NB4 (cell line): ENCODE results near the gene FRK.
A peak's percentile ranks its signal among the peaks of the same experiment; 100 is the strongest.

ENCODE experiments used
- DNase-seq: peaks from one replicate; pipeline ENCODE4 v3.0.0; 2010; ENCODE audit warnings: low read depth
- H3K4me3 ChIP-seq: one replicate; pipeline ENCODE4 v1.5.1; 2011; ENCODE audit warnings: mild to moderate bottlenecking, low read depth, low read length, moderate library complexity
- MYC ChIP-seq: IDR thresholded peaks from 2 replicates; pipeline ENCODE4 v1.6.1; 2011; ENCODE audit warnings: low read depth, low read length
- POLR2A ChIP-seq: IDR thresholded peaks from 2 replicates; pipeline ENCODE4 v1.6.1; 2011; ENCODE audit warnings: mild to moderate bottlenecking; ENCODE audit not compliant: insufficient read length; ENCODE audit errors: extremely low read depth
- TF ChIP-seq, protein P1 (sequence below): IDR thresholded peaks from one replicate; pipeline ENCODE4 v1.5.1; 2012; ENCODE audit warnings: low read depth, low read length
- TF ChIP-seq, protein P2 (sequence below): IDR thresholded peaks from 2 replicates; pipeline ENCODE4 v1.6.1; 2011; ENCODE audit warnings: low read depth, low read length

Gene FRK

DNA sequence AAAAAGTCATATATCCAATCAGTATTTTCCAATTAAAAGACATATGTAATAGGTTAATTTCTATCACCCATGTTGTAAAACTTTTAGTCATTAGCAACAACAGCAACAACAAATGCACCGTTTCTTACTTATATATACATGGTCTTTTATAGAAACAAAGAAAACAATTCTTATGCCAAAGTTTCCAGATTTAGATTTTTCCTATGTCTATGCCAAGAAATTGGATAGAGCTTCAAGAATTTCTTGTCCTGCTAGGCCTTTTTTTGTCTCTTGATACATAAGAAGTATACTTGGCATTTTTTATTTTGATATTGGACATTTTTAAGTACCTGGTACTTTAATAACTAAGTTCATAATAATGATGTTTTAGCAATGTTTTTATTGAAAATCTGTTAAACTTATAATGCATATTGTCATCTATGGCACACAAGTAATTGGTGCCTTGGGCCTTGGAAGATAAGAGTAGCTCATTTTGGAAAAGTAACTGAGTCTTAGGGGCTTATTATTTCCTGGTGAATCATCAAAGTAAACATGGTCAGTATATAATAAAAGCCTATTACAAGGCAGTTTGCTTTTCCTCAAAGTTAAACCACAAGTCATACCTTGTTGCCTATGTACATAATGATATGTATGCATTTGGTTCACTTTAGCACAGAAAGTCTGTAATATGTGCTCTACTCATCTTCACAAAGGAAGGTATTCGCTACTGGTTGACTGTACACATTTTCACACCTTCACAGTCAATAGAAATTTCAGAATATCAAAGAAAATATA is 10.1 kb upstream of the FRK start:
- DNase-seq = no peak
- TF ChIP-seq MYC (no peak), POLR2A (no peak)
- TF ChIP-seq, protein P1, sequence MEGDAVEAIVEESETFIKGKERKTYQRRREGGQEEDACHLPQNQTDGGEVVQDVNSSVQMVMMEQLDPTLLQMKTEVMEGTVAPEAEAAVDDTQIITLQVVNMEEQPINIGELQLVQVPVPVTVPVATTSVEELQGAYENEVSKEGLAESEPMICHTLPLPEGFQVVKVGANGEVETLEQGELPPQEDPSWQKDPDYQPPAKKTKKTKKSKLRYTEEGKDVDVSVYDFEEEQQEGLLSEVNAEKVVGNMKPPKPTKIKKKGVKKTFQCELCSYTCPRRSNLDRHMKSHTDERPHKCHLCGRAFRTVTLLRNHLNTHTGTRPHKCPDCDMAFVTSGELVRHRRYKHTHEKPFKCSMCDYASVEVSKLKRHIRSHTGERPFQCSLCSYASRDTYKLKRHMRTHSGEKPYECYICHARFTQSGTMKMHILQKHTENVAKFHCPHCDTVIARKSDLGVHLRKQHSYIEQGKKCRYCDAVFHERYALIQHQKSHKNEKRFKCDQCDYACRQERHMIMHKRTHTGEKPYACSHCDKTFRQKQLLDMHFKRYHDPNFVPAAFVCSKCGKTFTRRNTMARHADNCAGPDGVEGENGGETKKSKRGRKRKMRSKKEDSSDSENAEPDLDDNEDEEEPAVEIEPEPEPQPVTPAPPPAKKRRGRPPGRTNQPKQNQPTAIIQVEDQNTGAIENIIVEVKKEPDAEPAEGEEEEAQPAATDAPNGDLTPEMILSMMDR = no peak
- TF ChIP-seq, protein P2, sequence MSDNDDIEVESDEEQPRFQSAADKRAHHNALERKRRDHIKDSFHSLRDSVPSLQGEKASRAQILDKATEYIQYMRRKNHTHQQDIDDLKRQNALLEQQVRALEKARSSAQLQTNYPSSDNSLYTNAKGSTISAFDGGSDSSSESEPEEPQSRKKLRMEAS = no peak
- no peak overlapping the region for H3K4me3 ChIP-seq

DNA sequence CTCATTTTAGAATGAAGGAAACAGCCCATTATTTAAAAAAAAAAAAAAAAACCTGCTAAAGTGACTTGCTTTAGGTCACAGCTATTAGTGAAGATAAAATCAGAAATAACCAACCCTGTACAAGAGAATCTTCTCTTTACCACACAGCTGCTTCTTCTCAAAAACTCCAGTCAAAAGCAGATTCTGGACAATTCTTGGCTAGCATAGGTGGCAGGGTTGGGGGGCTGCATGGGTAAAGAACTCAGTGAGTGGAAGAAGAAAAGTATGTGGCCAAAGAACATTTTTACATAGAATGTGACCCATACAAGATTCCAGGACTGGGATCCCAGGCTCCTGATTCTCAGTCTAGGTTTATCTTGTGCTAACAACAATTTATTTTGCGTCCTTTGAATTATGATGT is 9.4 kb upstream of the FRK start:
- no peak for DNase-seq
- TF ChIP-seq MYC (no peak), POLR2A (no peak)
- TF ChIP-seq, protein P2 = no peak
- TF ChIP-seq, protein P1 = no peak
- no peak overlapping the region for H3K4me3 ChIP-seq

DNA sequence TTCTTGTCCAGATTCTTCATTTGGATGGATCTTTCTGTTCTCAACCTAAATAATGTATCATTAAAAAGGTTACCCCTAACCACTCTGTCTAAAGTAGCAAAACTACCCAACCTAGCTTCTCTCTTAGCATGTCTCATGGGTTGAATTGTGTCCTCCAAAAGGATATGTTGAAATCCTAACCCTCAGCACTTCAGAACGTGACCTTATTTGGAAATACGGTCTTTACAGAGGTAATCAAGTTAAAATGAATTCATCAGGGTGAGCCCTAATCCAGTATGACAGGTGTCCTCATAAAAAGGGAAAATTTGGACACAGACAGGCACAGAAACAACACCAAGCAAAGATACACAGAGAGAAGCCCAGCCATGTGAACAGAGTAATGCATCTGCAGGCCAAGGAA is 6.1 kb upstream of the FRK start:
- TF ChIP-seq, protein P1 = no peak
- H3K4me3 ChIP-seq = no peak overlapping the region
- no peak for DNase-seq

DNA sequence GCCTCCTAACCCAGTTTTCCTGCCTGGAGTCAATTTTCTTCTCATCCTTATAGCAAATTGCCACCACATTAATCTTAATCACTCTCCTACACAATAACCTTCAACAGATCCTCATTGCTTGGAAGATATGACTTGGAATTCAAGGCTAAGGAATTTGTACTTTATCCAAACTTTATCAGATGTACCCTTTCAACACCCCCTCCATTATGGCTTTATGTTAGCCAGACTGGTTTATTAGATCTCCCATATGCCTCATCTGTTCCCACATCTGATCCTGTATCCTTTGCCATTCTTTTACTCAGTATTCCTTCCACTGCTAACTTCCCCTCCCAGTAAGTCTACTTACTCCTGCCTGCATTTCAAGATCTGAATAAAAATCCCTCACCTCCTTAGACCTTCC is 4.0 kb upstream of the FRK start:
- DNase-seq = no peak
- TF ChIP-seq MYC (no peak), POLR2A (no peak)
- TF ChIP-seq, protein P2 = no peak
- TF ChIP-seq, protein P1 = no peak
- H3K4me3 ChIP-seq = no peak overlapping the region

DNA sequence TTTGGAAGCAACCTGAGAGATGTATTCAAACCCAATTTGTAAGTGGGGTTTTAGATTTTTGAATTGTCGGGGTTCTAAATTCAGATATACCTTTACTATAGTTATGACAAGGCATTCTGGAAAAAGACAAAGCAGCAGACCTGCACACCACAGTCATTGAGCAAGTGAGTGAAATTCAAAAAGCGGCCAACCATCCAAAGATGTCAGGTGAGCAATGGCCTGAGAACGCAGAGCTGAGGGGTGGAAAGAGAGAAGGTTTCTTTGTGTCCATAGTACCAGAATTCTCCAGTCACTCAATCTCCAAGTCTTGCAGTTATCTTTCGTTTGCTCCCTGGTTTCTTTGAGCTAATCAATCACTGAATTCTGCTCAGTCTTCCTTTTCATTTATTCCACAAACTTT is 1.8 kb upstream of the FRK start:
- no peak for TF ChIP-seq POLR2A
- H3K4me3 ChIP-seq = no peak overlapping the region
- DNase-seq = no peak

DNA sequence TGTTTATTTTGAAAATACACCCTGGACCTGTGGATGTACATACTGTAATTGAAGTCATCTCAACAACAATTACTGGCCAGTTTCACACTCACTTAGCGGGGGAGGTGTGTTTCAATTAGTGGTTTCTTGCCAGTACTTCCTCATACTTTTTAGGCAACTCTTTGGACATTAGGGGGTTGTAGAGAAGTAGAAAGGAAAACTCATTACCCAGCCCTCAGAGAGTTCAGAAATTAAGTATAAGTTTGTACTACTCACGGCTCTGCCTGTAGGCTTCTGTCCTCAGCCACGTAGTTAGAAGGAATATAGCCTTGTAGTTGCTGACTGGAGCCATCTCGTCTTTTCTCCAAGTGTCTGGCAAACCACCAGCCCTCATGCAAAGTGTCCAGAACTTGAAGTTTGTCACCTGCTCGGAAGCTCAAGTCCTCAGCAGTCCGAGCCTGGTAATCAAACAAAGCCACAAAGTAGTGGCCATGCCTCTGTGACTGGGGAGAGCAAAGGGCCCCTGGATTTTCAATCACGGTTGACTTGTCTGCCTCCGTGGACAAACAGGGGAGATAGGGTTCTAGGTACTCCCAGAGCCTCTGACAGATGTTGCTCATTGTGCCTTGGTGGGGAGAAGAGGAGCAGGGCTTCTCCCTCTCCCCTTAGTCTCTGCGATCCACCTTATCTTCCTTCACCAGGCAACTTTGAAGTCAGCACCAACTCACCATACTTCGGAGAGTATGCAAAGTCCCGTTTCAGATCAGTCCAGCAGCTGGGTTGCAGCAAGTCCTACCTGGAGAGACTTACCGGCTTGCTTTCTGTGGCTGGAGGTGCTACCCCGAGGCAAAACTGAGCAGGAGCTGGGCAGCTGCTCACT is 749 bp downstream of the FRK start:
- no peak overlapping the region for H3K4me3 ChIP-seq
- DNase-seq = peak; percentile 69
- TF ChIP-seq, protein P2 = no peak
- TF ChIP-seq, protein P1 = no peak
- no peak for TF ChIP-seq POLR2A
- no peak for TF ChIP-seq MYC
